Measurements from ENCODE around the gene CST4.

CST4 gene

GRCh38 chr20:23658989-23659609 lies 29.7 kb downstream of the CST4 start:
- peak overlapping the region; percentile 27 for H3K27ac Mint-ChIP-seq
- H3K4me1 Mint-ChIP-seq = peaks cover 30% of the 10 kb centered on the region
- H3K36me3 Mint-ChIP-seq (ENCODE audit: low read depth) = no peaks in the 10 kb centered on the region
- peaks cover 2% of the 10 kb centered on the region for H3K27me3 Mint-ChIP-seq (ENCODE audit: low read depth, poor library complexity)
- no peak overlapping the region for H3K4me3 Mint-ChIP-seq
- DNase-seq = no peak
- TF ChIP-seq, protein P1, sequence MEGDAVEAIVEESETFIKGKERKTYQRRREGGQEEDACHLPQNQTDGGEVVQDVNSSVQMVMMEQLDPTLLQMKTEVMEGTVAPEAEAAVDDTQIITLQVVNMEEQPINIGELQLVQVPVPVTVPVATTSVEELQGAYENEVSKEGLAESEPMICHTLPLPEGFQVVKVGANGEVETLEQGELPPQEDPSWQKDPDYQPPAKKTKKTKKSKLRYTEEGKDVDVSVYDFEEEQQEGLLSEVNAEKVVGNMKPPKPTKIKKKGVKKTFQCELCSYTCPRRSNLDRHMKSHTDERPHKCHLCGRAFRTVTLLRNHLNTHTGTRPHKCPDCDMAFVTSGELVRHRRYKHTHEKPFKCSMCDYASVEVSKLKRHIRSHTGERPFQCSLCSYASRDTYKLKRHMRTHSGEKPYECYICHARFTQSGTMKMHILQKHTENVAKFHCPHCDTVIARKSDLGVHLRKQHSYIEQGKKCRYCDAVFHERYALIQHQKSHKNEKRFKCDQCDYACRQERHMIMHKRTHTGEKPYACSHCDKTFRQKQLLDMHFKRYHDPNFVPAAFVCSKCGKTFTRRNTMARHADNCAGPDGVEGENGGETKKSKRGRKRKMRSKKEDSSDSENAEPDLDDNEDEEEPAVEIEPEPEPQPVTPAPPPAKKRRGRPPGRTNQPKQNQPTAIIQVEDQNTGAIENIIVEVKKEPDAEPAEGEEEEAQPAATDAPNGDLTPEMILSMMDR (IDR thresholded peaks at IDR 0.05) = no peak
- no peaks in the 10 kb centered on the region for H3K9me3 Mint-ChIP-seq

DNA sequence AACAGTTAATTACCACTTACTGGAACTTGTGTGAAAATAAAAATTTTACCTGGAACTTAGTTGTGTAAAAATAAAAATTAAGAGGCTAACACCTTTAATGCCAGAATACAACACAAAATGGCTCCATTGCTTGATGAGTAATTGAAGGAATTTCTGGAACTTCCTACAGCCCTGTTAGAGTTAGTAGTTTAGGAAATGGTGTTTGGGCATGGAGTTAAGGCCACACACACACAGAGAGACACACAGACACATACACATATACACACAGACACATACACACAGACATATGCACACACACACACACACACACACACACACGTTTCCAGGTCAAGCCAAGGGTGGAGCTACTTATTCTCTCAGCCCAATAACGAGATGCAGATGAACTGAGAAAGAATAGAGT lies 30.5 kb downstream of the CST4 start:
- Mint-ChIP-seq H3K27me3 (ENCODE audit: low read depth, poor library complexity) (peaks cover 2% of the 10 kb centered on the region), H3K4me1 (peaks cover 30% of the 10 kb centered on the region), H3K9me3 (no peaks in the 10 kb centered on the region), H3K36me3 (ENCODE audit: low read depth) (no peaks in the 10 kb centered on the region), H3K4me3 (no peak overlapping the region), H3K27ac (no peak overlapping the region)
- DNase-seq = no peak
- TF ChIP-seq, protein P1 (IDR thresholded peaks at IDR 0.05) = no peak

GRCh38 chr20:23657202-23657601 lies 31.6 kb downstream of the CST4 start:
- Mint-ChIP-seq H3K27me3 (ENCODE audit: low read depth, poor library complexity) (peaks cover 2% of the 10 kb centered on the region), H3K36me3 (ENCODE audit: low read depth) (no peaks in the 10 kb centered on the region), H3K4me3 (no peak overlapping the region), H3K4me1 (peaks cover 30% of the 10 kb centered on the region), H3K9me3 (no peaks in the 10 kb centered on the region), H3K27ac (no peak overlapping the region)
- DNase-seq = no peak
- TF ChIP-seq, protein P1 (IDR thresholded peaks at IDR 0.05) = no peak

DNA sequence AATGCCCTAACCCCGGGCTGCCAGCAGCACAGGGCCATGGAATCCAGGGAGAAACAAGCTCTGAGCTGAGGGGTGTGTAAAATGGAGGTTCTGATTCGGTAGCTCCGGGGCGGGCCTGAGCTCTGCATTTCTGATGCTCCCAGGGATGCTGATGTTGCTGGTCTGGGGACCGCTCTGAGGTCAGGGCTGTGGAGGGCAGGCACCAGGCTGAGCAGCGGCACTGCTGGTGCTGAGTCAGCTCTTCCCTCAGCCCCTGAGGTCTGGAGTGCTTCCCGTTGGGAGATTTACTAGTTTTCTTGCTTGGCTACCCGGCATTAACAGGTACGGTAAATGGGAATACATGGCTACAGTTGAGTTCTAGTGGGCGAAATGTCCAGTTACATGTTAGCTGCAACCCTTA lies 32.5 kb downstream of the CST4 start:
- Mint-ChIP-seq H3K27ac (no peak overlapping the region), H3K27me3 (ENCODE audit: low read depth, poor library complexity) (peaks cover 2% of the 10 kb centered on the region), H3K9me3 (no peaks in the 10 kb centered on the region), H3K4me3 (no peak overlapping the region), H3K36me3 (ENCODE audit: low read depth) (no peaks in the 10 kb centered on the region), H3K4me1 (peaks cover 27% of the 10 kb centered on the region)
- TF ChIP-seq, protein P1 (IDR thresholded peaks at IDR 0.05) = no peak
- no peak for DNase-seq

DNA sequence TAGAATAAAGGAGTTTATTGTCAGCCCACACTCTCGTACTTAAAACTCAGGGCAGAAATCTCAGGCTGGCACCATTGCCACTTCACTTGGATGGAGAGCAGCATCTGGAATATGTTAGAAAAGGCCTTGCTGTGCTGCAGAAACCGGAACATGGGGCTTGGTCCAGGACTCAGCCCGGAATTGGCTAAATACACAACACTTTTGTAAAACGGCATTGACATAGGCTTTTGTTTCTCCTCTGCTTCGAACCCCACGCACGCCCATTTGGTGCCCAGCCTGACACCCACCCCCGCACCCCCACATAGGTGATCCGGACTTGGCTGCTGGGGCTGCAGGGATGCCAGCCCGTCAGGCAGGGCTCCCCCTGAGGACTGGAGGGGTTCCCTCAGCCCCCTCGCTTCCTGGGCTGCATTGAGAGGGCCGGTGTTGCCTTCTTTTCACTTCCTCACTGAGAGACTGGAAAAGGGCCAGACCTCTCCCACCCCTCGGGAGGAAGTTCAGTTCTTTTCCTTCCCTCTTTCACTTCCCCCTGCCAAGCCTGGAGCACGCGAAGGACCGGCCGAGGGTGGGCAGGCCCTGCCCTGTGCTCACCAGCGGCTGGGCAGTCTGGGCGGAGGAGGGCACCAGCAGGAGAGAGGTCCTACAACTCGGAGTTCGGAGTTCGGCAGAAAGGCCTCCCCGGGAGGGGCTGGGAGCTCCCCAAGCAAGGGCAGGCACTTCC lies 33.2 kb downstream of the CST4 start:
- TF ChIP-seq, protein P1 (IDR thresholded peaks at IDR 0.05) = no peak
- no peaks in the 10 kb centered on the region for H3K36me3 Mint-ChIP-seq (ENCODE audit: low read depth)
- no peak overlapping the region for H3K27ac Mint-ChIP-seq
- peaks cover 22% of the 10 kb centered on the region for H3K4me1 Mint-ChIP-seq
- peaks cover 5% of the 10 kb centered on the region for H3K27me3 Mint-ChIP-seq (ENCODE audit: low read depth, poor library complexity)
- no peak overlapping the region for H3K4me3 Mint-ChIP-seq
- DNase-seq = no peak
- H3K9me3 Mint-ChIP-seq = no peaks in the 10 kb centered on the region

DNA sequence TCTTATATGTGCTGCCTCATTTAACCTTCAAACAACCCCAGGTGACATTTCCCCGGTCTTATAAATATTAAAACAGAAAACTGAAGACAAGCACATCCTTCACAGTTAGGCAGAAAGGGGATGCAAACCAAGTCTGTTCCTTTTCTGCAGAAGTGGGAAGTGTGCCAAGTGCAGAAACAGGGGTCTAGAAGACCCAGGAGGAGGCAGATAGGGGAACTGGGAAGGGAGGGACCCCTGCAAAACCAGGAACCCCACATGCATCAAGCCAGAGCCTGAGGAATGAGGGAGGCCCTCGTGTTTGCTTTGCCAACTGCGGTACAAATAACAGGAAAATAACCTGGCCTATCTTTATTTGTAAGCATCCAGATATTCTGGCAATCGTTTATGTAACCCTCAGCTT lies 34.1 kb downstream of the CST4 start:
- H3K9me3 Mint-ChIP-seq = no peaks in the 10 kb centered on the region
- no peak overlapping the region for H3K4me3 Mint-ChIP-seq
- no peak for DNase-seq
- peaks cover 6% of the 10 kb centered on the region for H3K27me3 Mint-ChIP-seq (ENCODE audit: low read depth, poor library complexity)
- TF ChIP-seq, protein P1 (IDR thresholded peaks at IDR 0.05) = no peak
- peaks cover 12% of the 10 kb centered on the region for H3K4me1 Mint-ChIP-seq
- H3K27ac Mint-ChIP-seq = no peak overlapping the region
- H3K36me3 Mint-ChIP-seq (ENCODE audit: low read depth) = no peaks in the 10 kb centered on the region

All from nephron progenitor cell (in vitro differentiated cells).